Activated CD8-positive, alpha-beta memory T cell treated with anti-CD3 and anti-CD28 coated beads for 1 hour (primary cell): ENCODE data around the gene MECP2.

Experiments used
- DNase-seq, 2 donors: peaks; one replicate each; pipeline ENCODE4 v3.0.0-alpha.2; 2020; ENCODE audit warnings: low read depth in 1 of 2; ENCODE audit errors: extremely low read depth in 1 of 2

Gene MECP2

GRCh38 chrX:154019633-154020528 is 77.6 kb downstream of the MECP2 start, which contains the start of gene IRAK1:
Gene IRAK1, minus strand, starts transcription at chrX:154019902. Its CDS starts 90 bp downstream, at chrX:154019812.
- DNase-seq = peak in 1 of 2 donors; percentile 37

- no peak for DNase-seq
These were observed 78.4 kb downstream of the MECP2 start for GRCh38 chrX:154019061-154019621.

- DNase-seq = no peak
These were observed 78.9 kb downstream of the MECP2 start for GRCh38 chrX:154018518-154019060.

GRCh38 chrX:154017766-154018517 is 79.6 kb downstream of the MECP2 start:
- no peak for DNase-seq

- DNase-seq = no peak
These were observed 81.0 kb downstream of the MECP2 start for GRCh38 chrX:154016366-154017076.

GRCh38 chrX:154015581-154016264 is 81.8 kb downstream of the MECP2 start:
- no peak for DNase-seq

- DNase-seq = no peak
These were observed 82.8 kb downstream of the MECP2 start for GRCh38 chrX:154014429-154015380.

- DNase-seq = peak; percentile 19 to 33
These were observed 83.7 kb downstream of the MECP2 start for GRCh38 chrX:154013614-154014360.

- DNase-seq = no peak
These were observed 84.5 kb downstream of the MECP2 start for GRCh38 chrX:154013001-154013421.

GRCh38 chrX:154012336-154012991 is 85.1 kb downstream of the MECP2 start:
- no peak for DNase-seq

- DNase-seq = no peak
These were observed 85.9 kb downstream of the MECP2 start for GRCh38 chrX:154011376-154012335.

- DNase-seq = no peak
These were observed 87.0 kb downstream of the MECP2 start for GRCh38 chrX:154010330-154011087.

- DNase-seq = no peak
These were observed 89.0 kb downstream of the MECP2 start for GRCh38 chrX:154008521-154008920.

- DNase-seq = no peak
These were observed 90.6 kb downstream of the MECP2 start for GRCh38 chrX:154006947-154007346.

- no peak for DNase-seq
These were observed 93.2 kb downstream of the MECP2 start for GRCh38 chrX:154004315-154004714.

GRCh38 chrX:154002215-154002719 is 95.2 kb downstream of the MECP2 start:
- DNase-seq = no peak
